UCSD-AML1 (cell line): Measurements from ENCODE around the gene S100A7.

Source experiments
- DNase-seq: peaks from one replicate; lab custom pipeline; 2025; ENCODE audit not compliant: unreplicated experiment; lab: John Stamatoyannopoulos, UW

The S100A7 gene

GRCh38 chr1:153460551-153460950 lies at the start of gene S100A7:
TSS of gene S100A7 (minus strand) at chr1:153460651. CDS start at chr1:153459013, 1,638 bp downstream.
- no peak for DNase-seq

- DNase-seq, result peak; percentile 51
Measured at GRCh38 chr1:153509729-153510354, 49.4 kb upstream of the S100A7 start.

GRCh38 chr1:153509036-153509435 lies 48.6 kb upstream of the S100A7 start:
- DNase-seq, result no peak

GRCh38 chr1:153507926-153508583 lies 47.6 kb upstream of the S100A7 start:
- no peak for DNase-seq

DNA sequence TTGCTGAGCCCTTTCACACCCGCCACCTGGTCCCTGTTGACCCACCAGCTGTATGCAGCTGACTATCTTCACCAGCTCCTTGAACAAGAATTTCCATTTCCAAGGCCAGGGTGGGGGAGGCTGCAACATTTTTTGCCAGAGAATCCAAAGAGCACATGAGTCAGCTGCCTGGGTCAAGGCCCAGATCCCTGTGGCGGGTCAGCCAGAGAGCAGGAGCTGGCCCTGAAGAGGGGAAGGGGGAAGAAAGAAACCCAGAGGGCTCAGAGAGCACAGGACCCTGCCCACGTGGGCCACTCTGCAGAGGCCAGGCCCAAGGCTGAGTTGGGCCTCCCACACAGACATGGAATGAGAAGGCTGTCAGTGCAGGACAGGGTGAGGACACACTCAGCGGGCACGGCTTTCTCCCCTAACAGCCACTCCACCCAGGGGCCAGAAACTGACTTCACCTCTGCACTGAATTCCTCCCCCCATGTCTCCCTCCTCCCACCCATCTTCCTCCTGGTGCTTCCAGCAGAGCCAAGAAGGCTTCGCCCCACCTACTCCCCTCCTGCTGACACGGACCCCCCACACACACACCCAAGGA lies 46.5 kb upstream of the S100A7 start:
- no peak for DNase-seq

DNA sequence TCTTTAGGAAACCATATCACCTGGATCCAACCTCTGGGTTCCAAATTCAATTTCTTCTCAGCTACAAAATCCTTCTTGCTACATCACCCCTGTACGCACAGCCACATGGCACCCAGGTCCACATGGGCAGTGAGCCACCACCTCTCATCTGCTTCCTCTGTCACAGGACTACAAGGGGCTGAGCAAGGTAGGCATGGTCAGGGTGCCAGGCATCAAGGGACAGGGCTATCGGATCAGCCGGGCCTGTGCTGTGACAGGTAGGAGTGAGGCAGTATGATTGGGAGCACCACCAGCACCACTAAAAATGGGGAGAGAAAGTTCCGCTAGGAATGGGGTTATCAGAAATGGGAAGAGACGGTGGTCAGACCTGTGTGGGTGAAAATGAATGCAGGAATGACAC lies 45.9 kb upstream of the S100A7 start:
- no peak for DNase-seq

- DNase-seq, result no peak
Measured at GRCh38 chr1:153505576-153505975, 45.1 kb upstream of the S100A7 start.

GRCh38 chr1:153503766-153504165 lies 43.3 kb upstream of the S100A7 start:
- DNase-seq, result no peak

DNA sequence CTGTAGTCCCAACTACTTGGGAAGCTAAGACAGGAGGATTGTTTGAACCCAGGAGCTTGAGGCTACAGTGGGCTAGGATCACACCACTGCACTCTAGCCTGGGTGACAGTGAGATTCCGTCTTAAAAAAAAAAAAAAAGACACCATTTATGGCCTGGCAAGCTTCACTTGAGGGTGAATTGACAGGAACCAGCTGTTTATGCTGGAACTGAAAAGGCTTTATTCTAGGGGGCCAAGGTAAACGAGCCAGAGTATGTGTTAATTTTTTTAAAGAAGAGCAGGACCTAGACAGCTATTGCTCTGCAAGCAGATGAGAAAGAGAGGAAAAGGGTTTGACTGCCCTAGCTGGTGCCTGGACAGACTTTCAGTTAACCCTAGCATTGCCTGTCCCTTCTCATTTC lies 38.3 kb upstream of the S100A7 start:
- DNase-seq, result no peak

- DNase-seq, result no peak
Measured at GRCh38 chr1:153495536-153495935, 35.1 kb upstream of the S100A7 start.

GRCh38 chr1:153494976-153495535 lies 34.6 kb upstream of the S100A7 start:
- peak; percentile 73 for DNase-seq

- no peak for DNase-seq
Measured at GRCh38 chr1:153493343-153493960, 33.0 kb upstream of the S100A7 start.

GRCh38 chr1:153490272-153491051 lies 30.0 kb upstream of the S100A7 start:
- no peak for DNase-seq

DNA sequence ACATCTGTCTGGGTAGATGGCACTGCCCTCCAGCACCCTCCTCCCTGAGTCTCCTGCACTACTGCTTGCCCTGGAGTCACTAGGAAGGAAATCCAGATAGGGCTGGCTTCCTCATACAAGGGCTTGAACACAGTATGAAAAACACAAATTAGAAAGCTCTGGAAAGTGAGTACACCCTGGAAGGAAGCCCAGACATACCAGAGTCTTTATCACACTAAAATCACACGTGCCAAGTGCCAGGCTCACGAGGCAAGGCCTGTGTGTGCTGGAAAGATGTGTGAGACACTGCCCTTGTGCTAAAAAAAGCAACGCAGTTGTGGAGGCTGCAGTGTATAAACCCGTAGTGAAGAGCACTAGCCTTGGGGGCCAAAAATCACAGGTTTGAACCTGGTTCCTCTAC lies 28.3 kb upstream of the S100A7 start:
- DNase-seq, result no peak

DNA sequence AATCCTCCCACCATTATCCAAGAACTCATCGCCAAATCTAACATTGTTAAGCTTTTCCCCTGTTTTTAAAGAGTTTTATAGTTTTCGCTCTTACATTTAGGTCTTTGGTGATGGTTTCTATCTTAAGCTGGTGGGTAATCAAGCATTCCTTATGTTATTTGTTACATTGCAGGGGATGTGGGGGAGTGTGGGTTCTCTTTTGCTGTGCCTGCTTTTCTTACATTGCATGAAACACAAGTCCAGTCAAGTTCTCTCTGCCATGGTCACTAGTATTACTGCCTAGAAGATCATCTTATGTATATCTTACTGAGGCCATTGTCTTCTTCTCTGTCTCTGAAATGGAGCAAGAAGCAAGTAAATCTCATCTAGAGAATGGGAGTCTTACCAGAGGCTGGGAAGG lies 27.3 kb upstream of the S100A7 start:
- no peak for DNase-seq

- DNase-seq, result no peak
Measured at GRCh38 chr1:153485863-153486262, 25.4 kb upstream of the S100A7 start.

DNA sequence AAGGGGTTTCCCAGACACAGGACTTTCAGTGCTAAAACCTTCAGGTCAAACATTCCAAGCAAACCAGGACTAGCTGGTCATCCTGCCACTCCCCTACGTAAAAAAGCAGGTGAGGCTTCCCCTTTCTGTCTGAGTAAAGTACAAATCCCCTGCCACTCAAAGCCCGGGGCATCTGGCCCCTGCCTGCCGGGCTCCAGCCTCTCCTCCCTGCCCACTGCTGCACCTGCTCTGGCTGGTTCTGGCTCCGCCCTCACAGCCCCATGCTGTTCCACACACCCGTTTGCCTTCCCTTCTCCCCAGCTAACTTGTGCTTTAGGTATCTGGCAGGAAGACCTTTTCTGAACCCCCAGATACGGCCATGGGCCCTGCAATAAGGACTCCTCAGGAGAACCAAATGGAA lies 23.3 kb upstream of the S100A7 start:
- no peak for DNase-seq

- no peak for DNase-seq
Measured at GRCh38 chr1:153481124-153481523, 20.7 kb upstream of the S100A7 start.

DNA sequence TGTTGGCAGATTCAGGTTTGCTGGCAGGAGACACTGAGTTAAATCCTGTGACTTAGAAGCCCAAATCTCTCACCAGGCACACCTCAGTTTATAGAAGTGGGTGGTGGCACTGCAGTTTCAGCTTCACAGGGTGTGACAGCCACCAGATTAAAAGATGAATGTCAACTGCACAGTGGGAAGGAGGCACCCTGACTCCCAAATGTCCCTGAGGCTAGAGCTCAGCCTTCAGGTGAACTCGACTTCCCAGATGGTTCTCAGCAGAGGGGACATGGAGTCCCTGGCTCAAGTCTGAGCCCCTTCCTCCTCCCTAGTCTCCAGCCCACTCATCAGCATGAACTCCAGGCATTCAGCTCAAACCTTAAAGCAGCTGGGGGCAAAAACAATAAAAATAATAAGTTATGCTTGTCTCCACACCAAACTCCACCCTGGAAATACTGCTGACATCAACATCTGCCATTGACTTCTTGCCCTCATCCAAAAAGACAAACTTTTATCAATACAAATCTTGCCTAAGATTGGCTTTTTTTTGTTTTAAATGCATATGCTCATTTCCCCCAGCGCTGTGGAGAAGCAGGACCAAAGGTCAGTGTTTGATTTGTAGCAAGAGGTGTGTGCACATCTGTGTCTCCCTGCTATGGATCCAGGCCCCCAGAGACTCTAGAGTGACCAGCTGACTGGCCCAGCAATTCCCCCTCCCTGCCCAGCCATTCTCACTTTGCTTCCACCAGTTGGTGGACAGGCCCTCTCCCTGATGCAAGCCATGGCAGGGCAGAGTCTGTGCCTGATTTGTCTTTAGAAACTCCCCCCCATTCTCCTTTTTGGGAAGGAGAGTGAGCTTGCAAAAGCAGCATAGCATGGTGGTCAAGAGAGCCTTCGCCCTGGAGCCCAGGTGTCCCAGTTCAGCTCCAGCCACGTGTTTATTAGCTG lies 18.5 kb upstream of the S100A7 start:
- DNase-seq, result no peak
